ENCODE results near the gene PELI2.

PELI2 gene

DNA sequence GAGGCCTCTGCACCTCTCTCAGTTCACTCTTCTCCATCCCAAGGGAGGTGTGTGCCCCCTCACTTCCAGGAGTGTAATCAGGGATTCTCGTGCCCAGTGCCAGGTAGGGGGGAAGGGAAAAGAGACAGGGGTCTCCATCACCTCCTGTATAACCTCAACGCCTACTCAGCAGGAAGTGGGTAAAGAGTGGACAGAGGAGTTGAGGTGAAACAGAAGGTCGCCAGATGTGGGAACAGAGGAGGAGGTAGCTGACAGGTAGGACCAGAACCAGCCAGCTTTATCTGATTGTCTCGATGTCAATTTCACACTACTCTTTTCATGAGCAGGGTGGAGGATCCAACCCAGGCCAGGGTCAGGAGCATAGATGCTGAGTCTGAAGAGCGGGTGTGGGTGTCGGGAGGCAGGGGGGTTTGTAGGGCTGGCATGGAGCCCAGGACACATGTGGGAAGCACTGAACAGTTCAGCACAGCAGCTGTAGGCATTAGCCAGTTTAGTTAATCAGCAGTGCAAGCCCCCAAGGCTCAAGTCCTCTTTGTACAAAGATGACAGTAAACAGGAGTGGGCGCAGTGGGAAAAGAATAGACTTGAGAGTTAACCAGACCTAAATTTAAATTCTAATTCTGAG, 213.5 kb downstream of the PELI2 start:
- Mint-ChIP-seq H3K4me1 (peaks cover 3% of the 10 kb centered on the region), H3K27ac (no peak overlapping the region), H3K4me3 (no peak overlapping the region), H3K27me3 (no peaks in the 10 kb centered on the region), H3K9me3 (no peaks in the 10 kb centered on the region), H3K36me3 (no peaks in the 10 kb centered on the region)

DNA sequence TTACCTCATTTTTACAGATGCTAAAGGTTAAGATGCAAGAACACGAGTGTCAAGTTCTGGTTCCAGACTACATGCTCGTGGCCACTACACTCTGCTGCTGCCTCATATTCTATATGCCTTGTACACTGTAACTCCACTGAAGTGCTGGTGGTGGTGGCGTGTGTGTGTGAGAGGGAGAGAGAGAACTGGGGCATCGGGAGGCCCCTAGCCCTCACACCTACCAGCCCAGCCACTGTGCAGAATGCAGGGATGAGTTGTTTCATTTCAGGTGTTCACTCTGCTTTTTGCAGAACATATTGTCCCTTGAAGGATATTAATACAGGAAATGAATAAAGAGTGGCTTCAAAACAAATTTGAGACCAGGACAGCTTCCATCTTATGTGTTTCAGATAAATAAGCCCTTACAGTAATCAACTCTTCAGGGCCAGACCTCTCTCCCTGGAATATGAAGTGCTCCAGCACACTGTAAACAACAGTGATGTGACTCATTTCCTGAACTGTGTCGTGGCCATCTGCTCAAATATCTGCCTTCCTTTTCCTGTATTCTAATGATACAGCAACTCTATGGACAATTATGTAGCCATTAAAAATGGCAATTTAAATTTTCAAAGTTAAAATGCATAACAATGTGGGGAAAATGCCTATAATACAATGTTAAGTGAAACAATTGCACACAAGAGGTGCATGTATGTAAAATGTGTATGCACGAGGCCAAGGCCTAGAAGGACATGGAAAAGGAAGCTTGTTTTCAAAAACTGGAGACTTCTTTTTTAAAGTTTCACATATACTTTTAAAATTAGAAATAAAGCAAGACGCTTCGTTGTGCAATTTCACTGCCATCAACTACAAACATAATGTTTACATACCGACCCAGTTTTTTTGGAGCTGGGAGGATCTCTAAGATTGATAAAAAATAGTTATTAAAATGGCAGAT, 215.4 kb downstream of the PELI2 start:
- Mint-ChIP-seq H3K27ac (no peak overlapping the region), H3K27me3 (no peaks in the 10 kb centered on the region), H3K9me3 (no peaks in the 10 kb centered on the region), H3K4me1 (peaks cover 3% of the 10 kb centered on the region), H3K36me3 (no peaks in the 10 kb centered on the region), H3K4me3 (no peak overlapping the region)

GRCh38 chr14:56334458-56334857, 216.2 kb downstream of the PELI2 start:
- Mint-ChIP-seq H3K27ac (no peak overlapping the region), H3K4me1 (peaks cover 3% of the 10 kb centered on the region)

DNA sequence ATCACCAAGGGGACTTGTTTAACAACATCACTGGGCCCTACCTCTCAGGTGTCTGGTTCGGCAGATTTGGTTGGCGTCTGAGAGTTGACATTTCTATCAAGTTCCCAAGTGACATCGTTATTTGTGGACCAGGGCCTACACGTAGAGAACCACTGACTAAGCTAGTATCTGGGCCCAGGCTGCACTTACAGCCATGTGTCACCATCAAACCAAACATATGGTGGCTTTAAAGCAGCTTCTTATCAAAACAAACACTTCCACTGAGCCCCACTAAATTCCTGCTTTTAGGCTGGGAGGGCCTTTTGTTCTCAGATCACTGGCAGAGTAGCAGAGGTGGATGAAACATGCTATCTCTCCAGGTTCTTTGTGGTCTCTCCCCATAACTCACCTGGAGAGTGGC, 220.5 kb downstream of the PELI2 start:
- peaks cover 6% of the 10 kb centered on the region for H3K4me1 Mint-ChIP-seq
- H3K4me3 Mint-ChIP-seq = no peak overlapping the region
- no peaks in the 10 kb centered on the region for H3K27me3 Mint-ChIP-seq
- H3K36me3 Mint-ChIP-seq = no peaks in the 10 kb centered on the region
- H3K27ac Mint-ChIP-seq = no peak overlapping the region
- H3K9me3 Mint-ChIP-seq = no peaks in the 10 kb centered on the region

More at GRCh38 chr14:56334458-56334857, 216.2 kb downstream of the PELI2 start:
- no peak overlapping the region for H3K4me3 Mint-ChIP-seq
- no peaks in the 10 kb centered on the region for H3K36me3 Mint-ChIP-seq
- no peaks in the 10 kb centered on the region for H3K9me3 Mint-ChIP-seq
- no peaks in the 10 kb centered on the region for H3K27me3 Mint-ChIP-seq

DNA sequence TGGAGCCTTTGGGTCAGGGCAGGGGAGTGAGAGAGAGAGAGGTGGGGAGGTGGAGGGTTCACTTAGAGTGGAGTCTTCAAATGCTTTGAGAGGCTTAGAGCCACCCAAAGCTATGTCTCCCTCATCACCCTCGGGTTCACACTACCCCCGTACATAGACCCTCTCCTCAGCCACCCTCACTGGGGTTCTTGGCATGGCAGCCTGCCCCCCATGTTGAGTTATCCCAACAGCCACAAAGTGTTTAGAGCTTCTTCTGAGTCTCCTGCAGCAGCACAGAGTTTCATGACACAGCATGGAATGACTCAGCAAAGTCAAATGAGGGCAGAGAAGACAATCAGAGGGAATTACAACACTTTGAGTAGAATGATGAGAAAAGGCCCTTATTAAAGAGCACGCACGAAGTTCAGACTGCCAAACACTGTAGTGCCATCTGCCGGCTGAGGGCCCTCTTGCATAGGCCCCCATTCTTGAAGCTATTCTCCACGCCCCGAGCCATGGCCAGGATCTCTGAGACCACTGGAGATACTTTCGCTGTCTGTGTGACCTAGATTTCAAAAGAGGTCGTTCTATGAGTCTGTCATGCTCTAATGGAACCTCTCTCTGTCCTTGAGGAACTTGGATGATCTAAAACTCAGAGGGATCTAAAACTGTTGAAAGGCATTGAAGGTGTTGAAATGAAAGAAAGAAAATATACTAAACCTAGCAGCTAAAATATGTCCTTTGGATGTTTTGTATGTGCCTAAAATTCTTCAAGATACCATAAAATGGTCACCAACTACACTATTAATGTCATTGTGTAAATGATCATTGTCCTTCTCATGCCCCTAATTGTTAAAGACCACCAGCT, 221.9 kb downstream of the PELI2 start:
- peaks cover 4% of the 10 kb centered on the region for H3K4me1 Mint-ChIP-seq
- no peaks in the 10 kb centered on the region for H3K36me3 Mint-ChIP-seq
- no peaks in the 10 kb centered on the region for H3K9me3 Mint-ChIP-seq
- H3K4me3 Mint-ChIP-seq = no peak overlapping the region
- H3K27me3 Mint-ChIP-seq = no peaks in the 10 kb centered on the region
- H3K27ac Mint-ChIP-seq = no peak overlapping the region

DNA sequence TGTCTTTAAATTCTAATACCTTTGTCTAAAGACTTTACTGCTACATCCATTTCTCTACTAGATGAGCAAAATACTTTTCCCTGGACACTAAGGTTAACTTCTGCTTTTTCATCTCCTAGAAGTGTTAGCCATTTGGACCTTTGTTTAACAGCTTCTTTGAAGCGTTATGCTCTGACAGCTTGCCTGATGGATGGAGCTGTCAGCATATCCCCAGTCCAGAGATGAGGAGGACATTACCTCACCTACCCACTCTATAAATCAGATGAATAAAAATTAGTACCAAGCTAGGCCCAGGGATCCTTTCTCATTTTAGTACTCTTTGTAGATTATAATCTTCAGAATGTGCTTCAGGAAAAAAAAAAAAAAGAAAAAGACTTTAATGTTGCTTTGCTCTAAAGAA, 222.7 kb downstream of the PELI2 start:
- H3K36me3 Mint-ChIP-seq = no peaks in the 10 kb centered on the region
- H3K27me3 Mint-ChIP-seq = no peaks in the 10 kb centered on the region
- no peak overlapping the region for H3K4me3 Mint-ChIP-seq
- H3K27ac Mint-ChIP-seq = no peak overlapping the region
- no peaks in the 10 kb centered on the region for H3K9me3 Mint-ChIP-seq
- H3K4me1 Mint-ChIP-seq = peaks cover 4% of the 10 kb centered on the region

DNA sequence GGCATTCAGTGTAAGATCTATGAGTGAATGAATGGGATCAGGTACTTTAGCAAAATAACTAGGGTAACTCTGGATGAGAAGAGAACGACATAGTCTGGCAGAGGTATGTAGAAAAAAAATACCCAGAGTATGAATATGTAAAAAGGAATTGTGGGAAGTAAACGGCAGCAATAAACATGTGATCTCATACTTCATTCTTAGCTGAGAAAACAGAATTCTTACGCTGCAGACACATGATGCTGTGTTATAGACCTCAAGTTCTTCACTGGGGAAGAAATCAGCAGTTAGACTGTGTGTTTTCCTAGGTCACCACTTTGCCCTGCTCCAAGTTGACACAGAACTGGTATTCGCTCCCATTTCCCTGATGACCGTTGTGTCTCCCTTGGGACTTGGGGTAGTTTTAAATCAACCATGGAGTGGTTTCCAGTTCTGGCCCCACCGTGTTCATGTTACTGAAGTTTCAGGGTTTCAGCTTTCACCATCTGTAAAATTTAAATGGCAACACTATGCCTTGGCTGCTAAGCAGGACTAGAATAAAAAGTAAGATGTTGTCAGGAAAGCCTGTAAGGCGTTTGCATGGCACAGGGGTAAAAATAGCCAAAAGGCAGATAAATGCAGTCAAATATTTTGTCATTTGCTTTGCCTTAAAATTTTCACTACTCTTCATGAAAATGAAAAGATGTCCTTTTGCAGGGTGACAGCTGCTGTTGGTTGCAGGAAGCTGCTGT, 223.7 kb downstream of the PELI2 start:
- H3K4me3 Mint-ChIP-seq = no peak overlapping the region
- no peaks in the 10 kb centered on the region for H3K27me3 Mint-ChIP-seq
- no peaks in the 10 kb centered on the region for H3K9me3 Mint-ChIP-seq
- H3K4me1 Mint-ChIP-seq = peaks cover 4% of the 10 kb centered on the region
- no peak overlapping the region for H3K27ac Mint-ChIP-seq
- H3K36me3 Mint-ChIP-seq = no peaks in the 10 kb centered on the region

DNA sequence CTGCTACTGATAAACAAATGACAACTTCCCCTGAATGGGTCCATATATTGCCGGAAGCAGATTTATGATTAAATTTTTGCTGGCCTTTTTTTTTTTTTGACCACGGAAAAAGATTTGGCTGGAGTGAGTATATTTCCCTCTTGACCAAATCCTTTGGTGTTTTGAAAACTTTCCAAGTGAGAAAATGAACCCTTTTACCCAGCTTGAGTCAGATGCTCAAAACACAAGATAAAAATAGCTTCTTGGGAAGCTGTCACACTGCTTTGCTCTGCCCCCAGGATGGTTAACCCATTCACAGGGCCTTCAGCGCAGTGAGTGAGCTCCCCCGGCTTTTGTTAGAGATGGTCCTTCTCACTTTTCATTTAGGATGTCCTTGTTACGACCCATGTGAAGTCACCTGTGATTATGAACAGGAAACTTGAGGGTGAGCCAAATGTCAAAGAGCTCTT, 224.3 kb downstream of the PELI2 start:
- Mint-ChIP-seq H3K9me3 (no peaks in the 10 kb centered on the region), H3K36me3 (no peaks in the 10 kb centered on the region), H3K4me3 (no peak overlapping the region), H3K4me1 (peaks cover 4% of the 10 kb centered on the region), H3K27ac (no peak overlapping the region), H3K27me3 (no peaks in the 10 kb centered on the region)

DNA sequence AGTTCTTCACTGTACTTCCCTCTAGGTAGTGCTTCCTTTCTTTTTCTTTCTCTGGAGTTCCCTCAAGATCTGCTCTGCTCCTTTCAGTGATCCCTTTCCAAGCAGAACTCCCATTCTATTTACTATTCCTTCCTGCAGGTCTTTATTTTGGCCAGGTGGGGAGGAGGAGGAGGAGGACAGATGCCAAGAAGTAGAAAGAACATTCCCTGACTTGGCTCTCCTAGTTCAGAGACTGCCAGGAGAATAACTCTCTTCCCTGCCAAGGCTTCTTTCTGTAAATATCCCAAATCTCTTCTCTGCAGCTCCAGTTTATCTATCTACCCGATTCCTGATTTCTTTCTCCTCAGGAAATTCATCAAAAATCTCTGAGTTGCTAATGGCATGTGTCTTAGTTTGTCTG, 231.7 kb downstream of the PELI2 start:
- Mint-ChIP-seq H3K27me3 (no peaks in the 10 kb centered on the region), H3K9me3 (no peaks in the 10 kb centered on the region), H3K27ac (no peak overlapping the region), H3K4me1 (no peaks in the 10 kb centered on the region), H3K36me3 (peaks cover 3% of the 10 kb centered on the region), H3K4me3 (no peak overlapping the region)
